PC-9 (cell line): ENCODE results near the gene CD72. TPM values are rescaled to one million over a fixed set of nuclear protein-coding genes. Genes with fewer than 3 reads are reported as not detected.

ENCODE experiments used
- BruUV-seq: library from RNA; stranded (reverse); fragments of 400-500 nt; replicated peaks from 2 replicates; lab custom pipeline; 2021; lab: Mats Ljungman, UMichigan
- CTCF ChIA-PET: fragments of 300-600 bp; sonication (Branson Sonifier 250); formaldehyde crosslinking; loops from one replicate; lab custom pipeline; 2022; ENCODE audit warnings: antibody characterized with exemption; lab: Charles Lee
- POLR2A ChIA-PET: fragments of 300-600 bp; sonication (Branson Sonifier 250); formaldehyde crosslinking; loops from one replicate; lab custom pipeline; 2022; ENCODE audit warnings: antibody characterized with exemption; ENCODE audit not compliant: unreplicated experiment; lab: Charles Lee
- DNase-seq, 2 experiments: peaks; one replicate each; pipeline versions ENCODE4 v3.0.0 to v3.0.0-alpha.2; 2015 to 2022; ENCODE audit warnings: mixed read lengths in 1 of 2
- H2AFZ ChIP-seq: fragments of 200-600 bp; sonication (generic); 2 replicates; pipeline ENCODE4 v1.8.1; 2017; ENCODE audit warnings: antibody characterized with exemption
- H3F3A ChIP-seq: fragments of 200-600 bp; sonication (generic); 2 replicates; pipeline ENCODE4 v1.8.1; 2017; ENCODE audit warnings: antibody characterized with exemption, mild to moderate bottlenecking, low read depth; ENCODE audit not compliant: insufficient read depth
- H3K27ac ChIP-seq: fragments of 200-600 bp; sonication (generic); 2 replicates; pipeline ENCODE4 v1.6.1; 2016; ENCODE audit warnings: mixed run types
- H3K27me3 ChIP-seq: fragments of 200-600 bp; sonication (generic); 2 replicates; pipeline ENCODE4 v1.6.1; 2016; ENCODE audit warnings: low read depth, mixed run types; ENCODE audit not compliant: insufficient read depth
- H3K36me3 ChIP-seq: fragments of 200-600 bp; sonication (generic); 2 replicates; pipeline ENCODE4 v1.6.1; 2016; ENCODE audit warnings: low read depth, mixed run types
- H3K4me1 ChIP-seq: fragments of 200-600 bp; sonication (generic); replicated peaks from 2 replicates; pipeline ENCODE4 v1.6.1; 2016; ENCODE audit warnings: mixed run types; ENCODE audit not compliant: insufficient read depth
- H3K4me2 ChIP-seq: fragments of 200-600 bp; sonication (generic); 2 replicates; pipeline ENCODE4 v1.6.1; 2017; ENCODE audit warnings: mixed run types
- H3K4me3 ChIP-seq: fragments of 200-600 bp; sonication (generic); 2 replicates; pipeline ENCODE4 v1.6.1; 2016; ENCODE audit warnings: mixed run types
- H3K79me2 ChIP-seq: fragments of 200-600 bp; sonication (generic); 2 replicates; pipeline ENCODE4 v1.6.1; 2017; ENCODE audit warnings: low read depth, mixed run types
- H3K9me2 ChIP-seq: fragments of 200-600 bp; sonication (generic); 2 replicates; pipeline ENCODE4 v1.8.1; 2017; ENCODE audit warnings: mild to moderate bottlenecking; ENCODE audit not compliant: insufficient read depth
- H3K9me3 ChIP-seq: fragments of 200-600 bp; sonication (generic); 2 replicates; pipeline ENCODE4 v1.8.1; 2016; ENCODE audit warnings: low read depth; ENCODE audit not compliant: insufficient read depth
- H4K20me1 ChIP-seq: fragments of 200-600 bp; sonication (generic); 2 replicates; pipeline ENCODE4 v1.8.1; 2017; ENCODE audit not compliant: insufficient read depth
- CTCF ChIP-seq: fragments of 200-600 bp; sonication (generic); conservative IDR thresholded peaks from 2 replicates; pipeline ENCODE4 v1.6.1; 2017; ENCODE audit warnings: mixed run types, antibody characterized with exemption, mild to moderate bottlenecking, moderate library complexity
- EZH2 ChIP-seq: fragments of 200-600 bp; sonication (generic); IDR thresholded peaks from 2 replicates; pipeline ENCODE4 v1.8.0; 2017; ENCODE audit warnings: antibody characterized with exemption, low read depth
- intact Hi-C: fragments of 100-400 bp; cut with micrococcal nuclease; formaldehyde crosslinking; loops from one replicate; pipeline ENCODE4 v1.10.0; 2022; ENCODE audit not compliant: unreplicated experiment
- total RNA-seq: library from RNA; stranded (reverse); gene quantifications from 2 replicates; pipeline ENCODE4 v1.2.3, GENCODE V29; 2021

Gene CD72
- total RNA-seq, 1 experiment from 2014 or later, result 3.2 TPM

- intact Hi-C loops, result loop anchor here (2.0 to 10.0 kb wide), 3 partner anchors 43 to 489 kb away; partner anchors contain the start of genes ATOSB, CREB3 and TLN1
- CTCF ChIA-PET, result interaction anchor here (0.9 kb wide), 1 partner anchor 211 kb away, joined by 4 read pairs; the partner anchor contains the start of gene HINT2
- H3K4me3 ChIP-seq, result peak overlapping the region; percentile 75
- BruUV-seq, result no TSS peak
- no peaks in the 10 kb centered on the region for H4K20me1 ChIP-seq
- TF ChIP-seq EZH2 (no peak), CTCF (peak; percentile 80)
- H3K36me3 ChIP-seq, result no peaks in the 10 kb centered on the region
- DNase-seq, result peak; percentile 94 to 97
- H3K4me1 ChIP-seq, result peaks cover 14% of the 10 kb centered on the region; the same call in 1 of the 2 replicates
- POLR2A ChIA-PET, result interaction anchor here (0.6 to 0.9 kb wide), 4 partner anchors 48 to 405 kb away, joined by 3 to 6 read pairs (median 3); no protein-coding TSS in a partner anchor
- peak overlapping the region; percentile 82 for H3K4me2 ChIP-seq
- no peaks in the 10 kb centered on the region for H3K27me3 ChIP-seq
- peak overlapping the region; percentile 71 for H3K27ac ChIP-seq
- H3K9me3 ChIP-seq, result no peaks in the 10 kb centered on the region
- peaks cover 10% of the 10 kb centered on the region; the same call in 1 of the 2 replicates for H3F3A ChIP-seq
- H2AFZ ChIP-seq, result peak overlapping the region; percentile 87
- no peaks in the 10 kb centered on the region for H3K9me2 ChIP-seq
- H3K79me2 ChIP-seq, result peaks cover 7% of the 10 kb centered on the region; the same call in 1 of the 2 replicates
Observed at GRCh38 chr9:35603986-35604577, 14.1 kb downstream of the CD72 start.

GRCh38 chr9:35603506-35603985 lies 14.7 kb downstream of the CD72 start:
- Histone ChIP-seq H3K4me3 (peak overlapping the region; percentile 51; the same call in 1 of the 2 replicates), H3K4me2 (peak overlapping the region; percentile 76), H3K27ac (peak overlapping the region; percentile 47), H3K9me3 (no peaks in the 10 kb centered on the region), H2AFZ (peak overlapping the region; percentile 82), H3K79me2 (peaks cover 7% of the 10 kb centered on the region; the same call in 1 of the 2 replicates), H3K36me3 (no peaks in the 10 kb centered on the region), H4K20me1 (no peaks in the 10 kb centered on the region), H3K9me2 (no peaks in the 10 kb centered on the region), H3K27me3 (no peaks in the 10 kb centered on the region), H3K4me1 (peaks cover 14% of the 10 kb centered on the region; the same call in 1 of the 2 replicates), H3F3A (peaks cover 10% of the 10 kb centered on the region; the same call in 1 of the 2 replicates)
- intact Hi-C loops, result loop anchor here (5.0 to 10.0 kb wide), 2 partner anchors 129 to 489 kb away; partner anchors contain the start of genes ATOSB, CREB3 and TLN1
- TSS peak; percentile 80 for BruUV-seq
- POLR2A ChIA-PET, result interaction anchor here (0.6 to 0.9 kb wide), 4 partner anchors 48 to 345 kb away, joined by 3 to 6 read pairs (median 4); no protein-coding TSS in a partner anchor
- DNase-seq, result no peak
- CTCF ChIA-PET, result interaction anchor here (0.5 to 0.9 kb wide), 2 partner anchors 211 to 315 kb away, joined by 3 to 4 read pairs; partner anchors contain the start of gene HINT2
- no peak for TF ChIP-seq EZH2
- no peak for TF ChIP-seq CTCF

GRCh38 chr9:35599763-35600604 lies 18.2 kb downstream of the CD72 start:
- no peak overlapping the region for H3K27ac ChIP-seq
- no peak overlapping the region for H3K4me2 ChIP-seq
- intact Hi-C loops, result loop anchor here (5.0 to 10.0 kb wide), 2 partner anchors 132 to 485 kb away; partner anchors contain the start of genes ATOSB, CREB3 and TLN1
- H3F3A ChIP-seq, result peaks cover 10% of the 10 kb centered on the region; the same call in 1 of the 2 replicates
- no peak overlapping the region for H3K4me3 ChIP-seq
- H2AFZ ChIP-seq, result no peak overlapping the region
- H3K79me2 ChIP-seq, result no peaks in the 10 kb centered on the region
- H3K9me3 ChIP-seq, result no peaks in the 10 kb centered on the region
- no peaks in the 10 kb centered on the region for H3K9me2 ChIP-seq
- 0 out of 2 replicates have a peak, but pooled peaks cover 7% of the 10 kb centered on the region for H3K4me1 ChIP-seq
- no peaks in the 10 kb centered on the region for H4K20me1 ChIP-seq
- DNase-seq, result no peak
- TF ChIP-seq EZH2, result no peak
- no peak for TF ChIP-seq CTCF
- BruUV-seq, result no TSS peak
- CTCF ChIA-PET, result no interaction called here
- H3K27me3 ChIP-seq, result no peaks in the 10 kb centered on the region
- POLR2A ChIA-PET, result no interaction called here
- no peaks in the 10 kb centered on the region for H3K36me3 ChIP-seq
